Measurements from ENCODE around the gene FAAP100.

FAAP100 gene

GRCh38 chr17:81577278-81578000, 25.3 kb upstream of the FAAP100 start:
- no peak for DNase-seq (ENCODE audit: low read depth in 1 of 2, low spot score in 1 of 2)

- no peak for DNase-seq (ENCODE audit: low read depth in 1 of 2, low spot score in 1 of 2)
Measured at GRCh38 chr17:81576621-81577277, 24.6 kb upstream of the FAAP100 start.

- DNase-seq (ENCODE audit: low read depth in 1 of 2, low spot score in 1 of 2) = no peak
Measured at GRCh38 chr17:81575836-81576235, 23.7 kb upstream of the FAAP100 start.

GRCh38 chr17:81574643-81574956, 22.4 kb upstream of the FAAP100 start:
- DNase-seq (ENCODE audit: low read depth in 1 of 2, low spot score in 1 of 2) = no peak

GRCh38 chr17:81573794-81574642, 21.9 kb upstream of the FAAP100 start:
- DNase-seq (ENCODE audit: low read depth in 1 of 2, low spot score in 1 of 2) = no peak

GRCh38 chr17:81572563-81573168, 20.5 kb upstream of the FAAP100 start:
- DNase-seq (ENCODE audit: low read depth in 1 of 2, low spot score in 1 of 2) = no peak

GRCh38 chr17:81570964-81571363, 18.8 kb upstream of the FAAP100 start:
- no peak for DNase-seq (ENCODE audit: low read depth in 1 of 2, low spot score in 1 of 2)

- no peak for DNase-seq (ENCODE audit: low read depth in 1 of 2, low spot score in 1 of 2)
Measured at GRCh38 chr17:81569986-81570514, 17.9 kb upstream of the FAAP100 start.

- DNase-seq (ENCODE audit: low read depth in 1 of 2, low spot score in 1 of 2) = no peak
Measured at GRCh38 chr17:81568416-81568815, 16.3 kb upstream of the FAAP100 start.

- DNase-seq (ENCODE audit: low read depth in 1 of 2, low spot score in 1 of 2) = no peak
Measured at GRCh38 chr17:81567191-81567590, 15.0 kb upstream of the FAAP100 start.

- no peak for DNase-seq (ENCODE audit: low read depth in 1 of 2, low spot score in 1 of 2)
Measured at GRCh38 chr17:81566461-81567126, 14.4 kb upstream of the FAAP100 start.

- DNase-seq (ENCODE audit: low read depth in 1 of 2, low spot score in 1 of 2) = no peak
Measured at GRCh38 chr17:81565231-81565630, 13.1 kb upstream of the FAAP100 start.

GRCh38 chr17:81564778-81565177, 12.6 kb upstream of the FAAP100 start:
- no peak for DNase-seq (ENCODE audit: low read depth in 1 of 2, low spot score in 1 of 2)

GRCh38 chr17:81563861-81564586, 11.9 kb upstream of the FAAP100 start:
- DNase-seq (ENCODE audit: low read depth in 1 of 2, low spot score in 1 of 2) = no peak

GRCh38 chr17:81561494-81561885, 9.3 kb upstream of the FAAP100 start:
- DNase-seq (ENCODE audit: low read depth in 1 of 2, low spot score in 1 of 2) = no peak

GRCh38 chr17:81558941-81559806, 7.0 kb upstream of the FAAP100 start:
- DNase-seq (ENCODE audit: low read depth in 1 of 2, low spot score in 1 of 2) = no peak

GRCh38 chr17:81558115-81558468, 5.9 kb upstream of the FAAP100 start:
- DNase-seq (ENCODE audit: low read depth in 1 of 2, low spot score in 1 of 2) = no peak

- DNase-seq (ENCODE audit: low read depth in 1 of 2, low spot score in 1 of 2) = no peak
Measured at GRCh38 chr17:81557276-81558114, 5.3 kb upstream of the FAAP100 start.
